GM21786 (cell line): ENCODE measurements around the gene HHAT.
"Not testable (repeated sequence)": the region's sequence is repeated elsewhere in the genome, so short reads cannot be mapped to it uniquely, and the experiment has no call there.

Source experiments
- ATAC-seq: cut with Tn5 transposase; IDR thresholded peaks from one replicate; pipeline ENCODE4 v1.9.1; 2021; ENCODE audit not compliant: unreplicated experiment

The HHAT gene

DNA sequence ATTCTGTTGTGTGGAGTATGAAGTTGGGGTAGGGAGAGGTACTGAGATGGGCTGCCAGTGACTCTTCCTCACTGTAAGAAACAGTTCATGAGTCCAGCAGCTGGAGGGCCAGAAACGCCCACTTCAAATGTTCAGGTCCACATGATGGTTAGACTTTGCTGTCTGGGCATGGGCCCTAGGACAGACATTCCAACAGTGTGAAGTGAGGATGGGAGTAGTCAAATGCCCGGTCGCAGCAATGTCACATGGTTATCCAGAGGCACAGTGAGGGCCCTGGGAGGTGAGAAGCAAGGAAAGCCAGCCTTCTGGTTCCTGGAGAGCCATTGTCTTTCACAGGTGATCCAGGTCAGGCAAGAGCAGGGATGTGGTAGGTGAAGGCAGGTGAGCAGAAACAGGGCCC is 304.4 kb downstream of the HHAT start:
- no peak for ATAC-seq

DNA sequence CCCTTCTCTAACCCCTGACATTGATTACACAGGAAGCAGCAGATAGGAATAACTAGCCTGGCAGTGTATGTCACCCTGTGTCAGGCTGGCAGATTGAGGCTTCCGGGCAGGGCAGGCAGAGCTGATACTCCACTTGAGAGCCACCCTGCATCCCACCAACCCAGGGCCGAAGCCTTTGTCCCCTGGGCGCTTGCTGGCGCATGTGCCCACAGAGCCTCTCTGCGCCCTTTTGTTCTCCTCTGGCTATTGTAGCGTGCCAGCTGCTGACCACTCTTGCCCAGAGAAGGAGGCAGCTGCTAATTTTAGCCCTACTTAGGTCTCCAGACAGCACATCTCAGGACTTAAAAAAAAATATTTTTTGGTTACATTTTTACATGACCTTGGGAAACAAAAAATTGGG is 304.9 kb downstream of the HHAT start:
- no peak for ATAC-seq

DNA sequence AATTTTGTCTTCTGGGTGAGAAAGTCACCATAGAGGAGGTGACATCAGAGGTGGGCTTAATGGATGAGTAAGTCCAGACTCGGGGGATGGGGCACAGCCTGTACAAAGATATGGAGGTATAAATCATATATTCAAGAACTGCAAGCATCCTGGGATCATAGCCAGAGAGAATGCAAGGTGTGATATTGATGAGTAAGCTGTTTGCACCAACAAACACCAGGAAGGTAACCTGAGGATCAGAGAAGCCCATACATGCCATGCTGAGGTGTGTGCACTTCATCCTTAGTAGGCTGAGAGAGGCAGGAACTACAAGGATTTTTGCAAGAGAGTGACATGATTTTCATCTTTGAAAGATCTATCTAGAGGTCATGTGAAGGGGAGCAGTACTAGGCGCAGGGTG is 306.4 kb downstream of the HHAT start:
- ATAC-seq = no peak

DNA sequence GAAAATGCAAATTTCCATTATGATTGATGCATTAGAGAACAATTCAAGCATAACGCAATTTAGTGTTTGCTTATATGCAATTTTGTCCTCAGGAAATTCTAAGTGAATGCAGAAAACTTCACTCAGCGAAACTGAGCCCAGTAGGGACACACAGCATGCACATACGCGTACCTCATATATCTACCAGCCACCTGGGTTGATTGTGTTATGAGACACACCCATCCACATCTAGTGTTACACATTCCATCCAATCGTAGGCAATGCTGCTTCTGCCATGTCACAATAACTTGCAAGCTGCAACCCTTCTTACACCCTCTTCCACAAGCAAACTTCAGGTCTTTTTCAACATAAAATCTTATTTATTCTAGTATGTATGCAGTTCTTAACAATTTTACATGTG is 312.9 kb downstream of the HHAT start:
- ATAC-seq = no peak

DNA sequence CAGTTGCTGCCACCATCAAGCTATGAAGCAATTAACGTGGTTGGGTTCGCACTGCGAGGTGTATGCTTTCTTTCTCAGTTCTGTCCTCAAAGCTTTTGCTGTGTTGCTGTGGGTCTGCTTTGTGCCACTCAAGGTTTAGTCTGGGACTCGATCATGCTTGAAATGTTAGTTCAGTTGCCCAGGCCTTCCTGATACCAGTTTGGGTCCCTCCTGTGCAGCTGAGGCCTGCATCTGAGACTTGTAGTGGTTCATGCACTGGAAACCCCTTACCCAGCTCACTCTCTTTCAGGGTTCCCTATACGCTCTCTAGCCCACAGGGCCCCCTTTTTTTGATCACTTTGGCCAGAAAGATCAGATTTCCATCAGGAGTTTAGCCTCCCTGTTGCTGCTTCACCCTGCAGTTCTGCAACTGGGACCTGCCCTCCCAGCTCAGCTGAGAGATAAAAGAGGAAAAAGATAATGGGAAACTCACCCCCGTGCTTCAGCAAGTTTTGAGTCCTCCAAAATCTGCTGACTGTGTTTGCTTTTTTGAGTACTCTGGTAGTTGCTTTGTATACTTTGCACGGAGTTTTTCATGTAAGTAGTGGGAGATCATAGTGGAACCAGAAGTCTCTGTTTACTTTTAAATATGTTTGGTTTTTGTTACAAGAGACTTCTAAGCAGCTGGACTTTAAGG is 317.0 kb downstream of the HHAT start:
- no peak for ATAC-seq

DNA sequence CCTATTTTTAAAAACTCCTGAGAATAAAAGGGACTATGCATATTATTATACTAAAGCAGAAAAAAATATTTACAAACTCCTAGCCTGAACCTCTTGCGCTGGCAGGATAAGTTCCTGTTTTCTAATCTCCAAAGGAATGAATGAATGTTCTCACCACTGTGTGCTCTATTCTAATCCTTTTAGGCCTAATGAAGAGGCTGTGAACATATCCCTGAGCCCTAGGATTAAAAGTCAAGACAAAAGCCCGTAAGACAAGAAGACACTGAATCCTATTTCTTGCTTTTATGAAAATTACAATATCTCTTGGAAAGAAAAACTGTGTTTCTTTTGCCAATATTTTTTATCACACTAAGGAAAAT is 317.5 kb downstream of the HHAT start:
- ATAC-seq = no peak

DNA sequence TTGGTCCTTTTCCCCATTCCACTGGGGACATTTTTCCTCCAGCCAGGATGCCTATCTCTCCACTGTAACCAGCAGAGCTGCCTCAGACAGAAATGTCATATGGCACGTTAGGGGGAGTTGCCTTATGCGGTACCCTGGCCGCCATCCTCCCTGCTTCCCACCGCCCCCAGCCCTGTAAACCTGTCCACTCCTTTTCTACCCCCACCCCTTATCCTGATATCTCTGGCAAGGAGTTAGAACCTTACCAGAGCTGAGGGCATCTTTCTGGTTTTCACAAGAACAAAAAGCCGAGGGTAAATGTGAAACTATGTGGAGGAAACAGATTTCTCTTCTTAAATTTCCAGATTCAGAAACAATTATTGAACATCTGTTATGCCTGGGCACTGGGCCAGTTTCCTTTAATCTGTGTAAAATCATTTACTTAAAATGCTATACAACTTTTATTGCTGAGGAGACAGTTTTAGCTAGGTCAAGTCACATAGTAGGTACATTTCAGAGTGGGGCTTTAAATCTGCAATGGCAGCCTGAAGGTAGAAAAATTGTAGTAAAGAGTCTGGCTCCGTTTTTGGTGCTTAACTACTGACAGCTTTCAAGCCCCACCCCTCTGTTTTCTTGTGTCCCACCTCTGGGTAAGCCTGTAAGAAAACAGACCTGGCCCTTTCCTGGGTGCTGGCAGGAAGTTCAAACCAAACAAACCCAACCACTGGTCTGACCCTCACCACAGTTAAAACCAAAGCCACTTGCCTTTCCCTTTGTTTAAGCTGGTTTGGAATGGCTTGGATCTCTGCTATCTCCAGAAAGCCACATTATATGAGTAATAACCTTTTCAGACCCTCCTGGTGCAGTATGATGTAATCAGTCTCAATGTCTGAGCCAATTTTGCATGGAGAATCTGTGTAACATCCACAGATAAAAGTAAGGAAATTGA is 319.0 kb downstream of the HHAT start:
- no peak for ATAC-seq

DNA sequence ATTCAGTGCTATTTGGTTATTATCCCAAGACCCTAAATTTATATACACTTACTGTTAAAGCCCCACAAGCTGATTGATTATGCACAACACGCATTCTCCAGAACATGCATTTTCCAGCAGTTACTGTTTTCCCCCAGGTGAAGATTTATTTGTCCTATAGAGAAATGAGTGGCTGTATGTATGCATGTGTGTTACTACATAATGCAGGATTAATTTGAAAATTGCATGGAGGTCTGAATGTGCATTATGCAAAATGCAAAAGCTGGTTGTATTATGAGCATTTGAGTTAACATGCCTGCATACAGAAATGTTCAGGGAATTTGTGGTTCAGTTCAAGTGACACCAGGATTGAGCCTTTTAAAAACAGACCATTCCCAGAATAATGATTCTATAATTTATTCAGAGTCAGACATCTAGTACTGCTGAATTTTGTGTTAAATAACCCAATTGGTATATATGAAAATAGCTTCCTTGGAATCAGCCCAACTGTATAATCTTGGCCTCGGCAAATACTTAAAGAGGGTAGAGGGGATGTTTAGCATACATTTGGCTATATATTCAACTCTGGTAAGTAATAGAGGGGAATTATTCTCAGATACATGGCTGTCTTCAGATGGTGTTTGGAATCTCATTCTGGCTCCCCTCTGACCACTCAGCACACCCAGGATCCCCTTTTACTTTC is 320.0 kb downstream of the HHAT start:
- ATAC-seq = no peak

DNA sequence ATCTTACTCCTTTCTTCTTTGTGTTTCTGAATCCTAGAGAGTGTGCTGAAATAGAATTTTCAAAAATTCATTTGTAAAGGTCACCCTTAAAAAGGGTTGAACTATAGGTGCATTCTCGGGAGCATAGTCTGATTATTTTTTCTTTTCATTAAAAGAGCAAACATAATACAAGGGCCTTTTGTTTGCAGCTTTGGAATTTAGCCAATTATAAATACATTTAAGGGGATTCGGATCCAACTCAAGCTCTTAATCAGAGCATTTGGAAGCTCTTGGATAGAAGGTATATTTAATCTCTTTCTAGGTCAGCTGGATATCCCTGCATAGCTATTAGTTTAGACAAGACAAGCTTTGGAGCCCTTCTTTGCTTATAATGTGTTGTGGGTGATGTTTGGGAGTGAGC is 321.7 kb downstream of the HHAT start:
- ATAC-seq = no peak

DNA sequence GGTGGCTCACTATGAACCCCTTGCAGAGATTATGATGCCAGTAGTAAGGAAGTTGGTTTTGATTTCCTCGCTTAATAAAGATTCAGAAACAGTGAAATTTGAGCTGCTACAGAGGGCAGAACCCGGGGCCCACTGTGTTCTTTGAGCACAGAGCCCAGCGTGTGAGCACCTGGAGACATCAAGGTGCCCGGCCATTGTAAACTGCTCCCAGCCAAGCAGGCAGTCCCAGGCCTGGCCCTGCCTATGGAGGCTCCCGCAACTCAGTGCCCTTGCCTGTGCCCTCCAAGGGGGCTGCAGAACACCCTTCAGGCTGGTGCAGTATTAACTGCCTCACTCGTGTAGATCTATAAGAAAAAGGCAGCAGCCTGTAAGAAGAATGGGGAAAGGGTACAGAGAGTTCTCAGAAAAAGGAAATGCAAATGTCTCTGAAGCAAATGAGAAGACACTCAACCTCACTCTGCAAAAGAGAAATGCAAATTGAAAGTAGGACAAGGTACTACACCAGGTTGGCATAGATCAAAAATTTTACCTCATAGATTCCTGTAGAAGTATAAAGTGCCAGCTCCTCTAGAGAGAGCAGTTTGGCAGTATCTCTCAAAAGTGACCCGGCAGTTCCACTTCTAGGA is 323.7 kb downstream of the HHAT start:
- ATAC-seq = no peak

DNA sequence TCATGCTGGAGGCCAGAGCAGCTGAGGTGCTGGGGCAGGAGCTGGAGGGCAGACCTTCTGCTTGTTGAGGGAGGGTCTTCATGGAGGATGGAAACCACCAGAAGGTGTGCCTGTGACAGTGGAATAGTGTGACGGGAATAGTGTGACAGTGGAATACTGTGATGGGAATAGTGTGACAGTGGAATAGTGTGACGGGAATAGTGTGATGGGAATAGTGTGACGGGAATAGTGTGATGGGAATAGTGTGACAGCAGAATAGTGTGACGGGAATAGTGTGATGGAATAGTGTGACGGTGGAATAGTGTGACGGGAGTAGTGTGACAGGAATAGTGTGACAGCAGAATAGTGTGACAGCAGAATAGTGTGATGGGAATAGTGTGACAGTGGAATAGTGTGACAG is 325.1 kb downstream of the HHAT start:
- no peak for ATAC-seq

DNA sequence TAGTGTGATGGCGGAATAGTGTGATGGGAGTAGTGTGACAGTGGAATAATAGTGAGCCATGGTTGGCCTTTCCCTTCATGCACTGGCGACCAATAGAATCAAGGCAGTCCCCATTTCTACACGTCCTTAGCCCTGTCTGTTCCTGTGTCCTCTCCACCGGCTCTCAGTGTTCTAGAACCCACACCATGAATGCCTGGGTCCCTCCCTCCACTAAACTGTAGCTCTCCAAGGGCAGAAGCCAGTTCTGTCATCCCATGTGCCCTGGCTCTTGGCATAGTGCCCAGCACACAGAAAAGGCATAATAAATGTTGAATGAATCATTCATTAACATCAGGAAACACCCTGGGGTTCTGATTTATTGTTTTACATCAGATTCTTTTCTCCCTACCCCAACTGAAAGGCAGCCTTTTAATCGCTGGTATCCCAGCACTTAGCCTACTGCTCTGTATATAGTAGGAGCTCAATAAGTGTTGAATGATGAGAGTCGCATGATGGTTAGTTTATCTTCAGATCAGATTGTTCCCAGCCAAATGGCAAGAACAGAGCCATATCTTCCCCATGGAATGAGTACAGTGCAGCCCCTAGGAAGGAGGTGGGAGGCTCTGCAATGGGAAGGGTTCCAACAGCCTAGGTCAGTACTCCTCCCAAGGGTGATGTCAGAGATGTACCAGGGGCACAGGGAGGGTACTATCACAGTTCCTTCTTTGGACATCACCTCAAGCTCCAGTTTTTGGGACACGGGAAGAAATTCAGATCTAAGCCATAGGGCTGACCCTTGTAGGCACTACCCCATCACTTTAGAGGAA is 325.7 kb downstream of the HHAT start:
- ATAC-seq = no peak

DNA sequence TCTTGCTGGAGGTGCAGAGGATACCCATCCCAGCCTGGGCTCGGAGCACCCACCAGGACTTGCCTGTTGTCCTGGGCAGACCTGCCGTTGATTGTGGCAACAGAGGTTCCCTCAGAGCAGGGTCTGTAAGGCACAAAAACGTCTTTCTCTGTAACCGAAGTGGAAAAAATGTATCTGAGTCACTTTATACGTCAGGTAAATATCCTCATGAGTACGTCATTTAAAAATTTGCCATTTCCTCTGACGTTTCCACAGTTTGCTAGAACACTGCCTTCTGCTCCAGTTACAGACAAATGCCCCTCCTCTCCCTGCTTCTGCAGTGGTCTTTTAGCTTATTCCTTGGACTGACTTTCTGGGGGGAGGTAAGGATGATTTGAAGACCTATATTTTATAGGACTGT is 326.8 kb downstream of the HHAT start:
- ATAC-seq = no peak

DNA sequence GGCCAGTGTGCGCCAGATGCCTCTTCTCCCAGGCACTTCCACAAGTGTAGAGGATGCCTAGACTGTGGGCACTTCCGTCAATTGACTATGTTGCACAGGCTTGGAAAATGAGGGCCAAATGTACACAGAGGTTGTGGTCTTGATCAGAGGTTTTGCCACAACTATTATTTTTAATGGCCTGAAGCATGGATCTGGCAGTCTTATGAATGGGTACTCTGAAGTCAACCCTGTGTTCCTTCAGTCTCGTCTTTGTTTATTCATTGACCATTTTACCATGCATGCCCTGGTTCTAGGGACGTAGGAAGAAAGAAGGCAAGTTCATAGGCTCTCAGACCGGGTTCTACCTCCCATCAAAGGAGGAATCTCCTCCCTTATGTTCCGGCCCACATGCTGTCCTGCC is 329.1 kb downstream of the HHAT start:
- no peak for ATAC-seq

DNA sequence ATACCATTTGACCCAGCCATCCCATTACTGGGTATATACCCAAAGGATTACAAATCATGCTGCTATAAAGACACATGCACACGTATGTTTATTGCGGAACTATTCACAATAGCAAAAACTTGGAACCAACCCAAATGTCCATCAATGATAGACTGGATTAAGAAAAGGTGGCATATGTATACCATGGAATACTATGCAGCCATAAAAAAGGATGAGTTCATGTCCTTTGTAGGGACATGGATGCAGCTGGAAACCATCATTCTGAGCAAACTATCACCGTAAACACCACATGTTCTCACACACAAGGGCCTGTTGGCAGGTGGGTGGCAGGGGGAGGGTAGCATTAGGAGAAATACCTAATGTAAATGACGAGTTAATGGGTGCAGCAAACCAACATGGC is 332.8 kb downstream of the HHAT start:
- ATAC-seq = not testable (repeated sequence)

DNA sequence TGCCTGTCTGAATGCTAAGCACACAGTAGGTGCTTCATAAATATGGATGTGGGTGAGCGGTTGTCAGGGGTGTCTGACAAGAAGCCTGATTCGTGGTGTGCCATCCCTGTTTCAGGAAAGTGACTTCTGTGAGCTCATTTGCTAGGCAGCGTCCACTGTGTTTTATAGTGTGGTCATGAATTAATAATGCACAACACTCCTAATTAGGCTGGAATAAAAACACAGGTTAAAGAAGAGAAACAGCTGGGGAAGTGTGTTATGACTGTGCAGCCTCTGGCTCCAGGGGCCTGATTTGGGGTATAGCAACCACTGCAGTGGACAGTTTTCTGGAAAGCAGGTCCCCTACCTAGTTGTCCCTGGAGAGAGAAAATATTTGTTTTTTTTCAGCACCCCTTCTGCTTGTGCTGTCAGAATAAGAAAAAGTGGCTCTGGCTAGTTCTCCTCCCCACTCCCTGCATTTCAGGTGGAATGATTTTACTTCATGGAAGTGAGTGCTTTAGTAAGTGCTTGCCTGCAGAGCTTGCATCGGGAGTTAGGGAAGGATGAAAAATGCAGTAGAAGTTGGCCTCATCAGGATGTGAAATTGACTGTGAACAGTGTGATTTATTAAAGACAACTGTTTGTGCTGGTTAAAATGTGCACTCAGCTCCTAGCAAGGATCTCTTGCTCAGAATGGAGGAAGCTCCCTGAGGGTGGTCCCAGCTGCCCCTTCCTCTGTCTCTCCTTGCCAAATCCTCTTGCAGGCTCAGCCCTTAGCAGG is 333.8 kb downstream of the HHAT start:
- ATAC-seq = no peak

DNA sequence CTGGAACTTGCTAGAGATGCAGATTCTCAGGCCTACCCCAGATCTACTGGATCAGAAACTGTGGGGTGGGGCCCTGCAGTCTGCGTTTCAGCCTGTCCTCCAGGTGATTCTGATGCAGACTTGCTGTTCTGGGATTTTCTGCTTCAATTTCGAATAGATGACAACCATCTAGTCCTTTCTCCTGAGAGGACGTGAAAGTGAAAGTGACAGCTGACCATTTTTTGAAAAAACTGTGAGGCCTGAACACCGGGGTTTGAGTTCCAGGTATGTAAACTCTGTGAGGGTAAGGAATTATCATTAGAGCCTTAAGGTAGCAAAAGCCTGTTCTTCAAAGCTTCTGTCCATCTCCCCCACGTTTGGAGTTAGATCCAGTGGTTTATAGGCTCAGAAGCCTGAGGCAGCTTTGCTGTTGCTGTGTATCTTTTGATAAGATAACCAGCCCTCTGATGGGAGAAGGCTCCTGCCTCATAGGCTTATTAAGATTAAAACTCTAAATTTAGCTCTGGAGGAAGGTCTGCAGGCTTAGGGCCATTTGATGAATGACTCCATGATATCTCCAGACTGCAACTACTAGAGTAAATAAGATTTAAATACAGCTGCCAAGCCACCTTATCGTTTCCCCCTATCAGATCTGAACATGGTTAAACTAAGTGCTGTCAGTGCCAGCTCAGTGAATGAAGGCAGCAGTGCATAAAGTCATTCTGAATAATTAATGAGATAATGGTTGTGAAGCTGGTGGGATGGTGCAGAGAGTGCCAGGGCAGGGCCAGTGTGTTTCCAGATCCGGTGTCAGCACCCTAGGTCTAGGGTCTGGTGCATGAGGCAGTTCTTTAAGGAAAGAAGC is 335.2 kb downstream of the HHAT start:
- ATAC-seq = no peak

DNA sequence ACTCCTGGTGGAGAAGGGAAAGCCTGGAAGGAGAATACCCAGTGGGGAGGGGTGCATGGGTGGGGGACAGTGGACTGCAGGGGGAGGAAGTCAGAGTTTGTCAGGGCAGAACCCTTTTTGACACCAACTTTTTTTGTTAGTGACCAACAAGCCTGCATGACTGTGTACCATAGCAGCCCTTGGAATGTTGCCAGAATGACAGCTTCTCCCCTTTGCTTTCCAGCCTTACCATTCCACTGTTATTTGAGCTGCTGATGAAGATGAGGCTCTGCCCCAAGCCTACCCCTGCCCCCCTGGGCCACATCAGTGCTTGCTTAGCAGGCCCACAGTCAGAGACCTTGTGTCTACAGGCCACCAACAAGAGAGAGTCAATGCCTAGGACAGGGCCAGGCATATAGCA is 341.2 kb downstream of the HHAT start:
- ATAC-seq = no peak

DNA sequence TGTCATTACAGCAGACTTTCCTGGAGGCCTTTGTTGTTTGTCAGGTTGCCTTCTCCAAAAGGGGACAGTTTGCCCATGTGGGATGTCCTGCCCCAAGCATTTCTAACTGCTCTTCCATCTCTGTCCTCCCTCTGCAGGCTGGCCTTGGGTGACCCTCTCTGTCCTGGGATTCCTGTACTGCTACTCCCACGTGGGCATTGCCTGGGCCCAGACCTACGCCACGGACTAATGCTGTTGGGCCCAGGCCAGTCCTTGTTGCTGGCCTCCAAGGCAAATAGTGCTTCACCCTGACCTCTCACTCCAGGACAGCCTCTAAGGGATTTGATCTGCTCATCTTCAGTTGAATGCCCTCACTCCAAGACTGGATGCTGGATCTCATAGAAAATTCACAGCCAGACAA is 345.4 kb downstream of the HHAT start:
- no peak for ATAC-seq
